Activated naive CD4-positive, alpha-beta T cell treated with anti-CD3 and anti-CD28 coated beads, Interleukin-2, amount 50 U/mL, for 24 hours (primary cell): ENCODE data around the gene AOAH.
A peak's percentile ranks its signal among the peaks of the same experiment; 100 is the strongest.
"Not testable (repeated sequence)": the region's sequence is repeated elsewhere in the genome, so short reads cannot be mapped to it uniquely, and the experiment has no call there.

Experiments
- H3K27ac Mint-ChIP-seq: one replicate; pipeline ENCODE4 v1.8.0; 2021; ENCODE audit warnings: mild to moderate bottlenecking, mixed read lengths
- H3K27me3 Mint-ChIP-seq: one replicate; pipeline ENCODE4 v1.8.0; 2021; ENCODE audit warnings: mixed read lengths
- H3K36me3 Mint-ChIP-seq: one replicate; pipeline ENCODE4 v1.8.0; 2021; ENCODE audit warnings: mixed read lengths
- H3K4me1 Mint-ChIP-seq: one replicate; pipeline ENCODE4 v1.8.0; 2021; ENCODE audit warnings: mixed read lengths
- H3K4me3 Mint-ChIP-seq: one replicate; pipeline ENCODE4 v1.8.0; 2021; ENCODE audit warnings: mild to moderate bottlenecking, mixed read lengths
- H3K9me3 Mint-ChIP-seq: one replicate; pipeline ENCODE4 v1.8.0; 2021; ENCODE audit warnings: mixed read lengths

The AOAH gene

DNA sequence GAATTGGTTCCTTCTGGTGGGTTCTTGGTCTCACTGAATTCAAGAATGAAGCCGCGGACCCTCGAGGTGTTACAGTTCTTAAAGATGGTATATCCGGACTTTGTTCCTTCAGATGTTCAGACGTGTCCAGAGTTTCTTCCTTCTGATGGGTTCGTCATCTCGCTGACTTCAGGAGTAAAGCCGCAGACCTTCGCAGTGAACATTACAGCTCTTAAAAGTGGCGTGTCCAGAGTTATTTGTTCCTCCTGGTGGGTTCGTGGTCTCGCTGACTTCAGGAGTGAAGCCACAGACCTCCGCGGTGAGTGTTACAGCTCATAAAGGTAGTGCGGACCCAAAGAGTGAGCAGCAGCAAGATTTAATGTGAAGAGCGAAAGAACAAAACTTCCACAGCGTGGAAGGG, 220.1 kb downstream of the AOAH start:
- H3K27ac Mint-ChIP-seq, H3K4me1 Mint-ChIP-seq, H3K4me3 Mint-ChIP-seq, H3K36me3 Mint-ChIP-seq, H3K27me3 Mint-ChIP-seq, H3K9me3 Mint-ChIP-seq: not testable (repeated sequence)

DNA sequence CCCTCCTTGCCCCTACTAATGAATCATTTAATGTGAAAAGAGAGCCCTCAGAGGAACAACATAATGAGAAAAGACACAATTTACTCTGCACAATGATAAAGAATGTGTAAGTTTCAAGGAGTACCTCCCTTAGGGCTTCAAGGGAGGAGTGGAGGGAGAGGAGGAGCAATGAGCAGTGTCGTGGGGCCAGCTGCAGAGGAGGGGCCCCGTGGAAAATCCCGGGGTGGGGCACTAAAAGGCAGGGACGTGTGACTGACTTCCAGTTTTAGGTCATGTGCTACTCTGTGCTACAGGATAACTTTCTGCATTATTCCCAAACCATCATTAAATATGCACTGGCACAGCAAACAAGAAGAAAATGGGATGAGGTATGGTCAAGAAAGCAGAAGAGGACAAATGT, 226.5 kb downstream of the AOAH start:
- Mint-ChIP-seq H3K9me3 (no peaks in the 10 kb centered on the region), H3K4me1 (no peaks in the 10 kb centered on the region), H3K4me3 (no peak overlapping the region), H3K27me3 (peaks cover 1% of the 10 kb centered on the region), H3K36me3 (no peaks in the 10 kb centered on the region), H3K27ac (no peak overlapping the region)

- H3K36me3 Mint-ChIP-seq, H3K27me3 Mint-ChIP-seq, H3K27ac Mint-ChIP-seq, H3K9me3 Mint-ChIP-seq, H3K4me3 Mint-ChIP-seq, H3K4me1 Mint-ChIP-seq: not testable (repeated sequence)
These were observed 227.1 kb downstream of the AOAH start for GRCh38 chr7:36497176-36497575.

DNA sequence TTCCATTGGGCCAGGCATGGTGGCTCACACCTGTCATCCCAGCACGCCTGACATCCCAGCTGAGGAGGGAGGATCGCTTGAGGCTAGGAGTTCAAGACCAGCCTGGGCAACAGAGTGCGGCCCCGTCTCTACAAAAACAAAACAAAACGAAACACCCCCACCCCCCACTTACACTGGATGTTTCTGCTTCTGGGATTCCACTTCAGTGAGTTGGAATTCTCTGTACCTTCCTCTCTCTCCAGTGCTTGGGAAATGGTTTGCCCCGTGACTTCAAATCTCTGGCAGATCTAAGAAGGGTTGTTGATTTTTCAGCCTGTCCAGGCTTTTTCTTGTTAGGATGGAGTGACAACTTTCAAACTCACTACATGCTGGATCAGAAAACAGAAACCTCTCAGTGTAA, 227.7 kb downstream of the AOAH start:
- peaks cover 1% of the 10 kb centered on the region for H3K27me3 Mint-ChIP-seq
- no peaks in the 10 kb centered on the region for H3K36me3 Mint-ChIP-seq
- H3K27ac Mint-ChIP-seq: no peak overlapping the region
- H3K9me3 Mint-ChIP-seq: no peaks in the 10 kb centered on the region
- no peak overlapping the region for H3K4me3 Mint-ChIP-seq
- H3K4me1 Mint-ChIP-seq: no peaks in the 10 kb centered on the region

GRCh38 chr7:36491317-36491716, 233.0 kb downstream of the AOAH start:
- Mint-ChIP-seq H3K4me1 (peaks cover 3% of the 10 kb centered on the region), H3K4me3 (no peak overlapping the region), H3K36me3 (no peaks in the 10 kb centered on the region), H3K27ac (no peak overlapping the region), H3K9me3 (no peaks in the 10 kb centered on the region), H3K27me3 (peaks cover 1% of the 10 kb centered on the region)

- no peaks in the 10 kb centered on the region for H3K9me3 Mint-ChIP-seq
These were observed 233.9 kb downstream of the AOAH start for GRCh38 chr7:36490419-36490830.

DNA sequence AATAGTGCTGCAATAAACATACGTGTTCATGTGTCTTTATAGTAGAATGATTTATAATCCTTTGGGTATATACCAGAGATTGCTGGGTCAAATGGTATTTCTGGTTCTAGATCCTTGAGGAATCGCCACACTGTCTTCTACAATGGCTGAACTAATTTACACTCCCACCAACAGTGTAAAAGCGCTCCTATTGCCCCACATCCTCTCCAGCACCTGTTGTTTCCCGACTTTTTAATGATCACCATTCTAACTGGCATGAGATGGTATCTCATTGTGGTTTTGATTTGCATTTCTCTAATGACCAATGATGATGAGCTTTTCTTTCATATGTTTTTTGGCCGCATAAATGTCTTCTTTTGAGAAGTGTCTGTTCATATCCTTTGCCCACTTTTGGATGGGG, 235.6 kb downstream of the AOAH start:
- not testable (repeated sequence) for H3K9me3 Mint-ChIP-seq, H3K27ac Mint-ChIP-seq, H3K4me1 Mint-ChIP-seq, H3K36me3 Mint-ChIP-seq, H3K27me3 Mint-ChIP-seq, H3K4me3 Mint-ChIP-seq

More at GRCh38 chr7:36490419-36490830, 233.9 kb downstream of the AOAH start:
- Mint-ChIP-seq H3K27me3 (peaks cover 1% of the 10 kb centered on the region), H3K4me1 (peaks cover 3% of the 10 kb centered on the region), H3K36me3 (no peaks in the 10 kb centered on the region), H3K4me3 (no peak overlapping the region), H3K27ac (no peak overlapping the region)

GRCh38 chr7:36487756-36488336, 236.4 kb downstream of the AOAH start:
- Mint-ChIP-seq H3K27ac (peak overlapping the region; percentile 63), H3K4me1 (peaks cover 3% of the 10 kb centered on the region), H3K36me3 (no peaks in the 10 kb centered on the region), H3K4me3 (no peak overlapping the region), H3K27me3 (no peaks in the 10 kb centered on the region), H3K9me3 (no peaks in the 10 kb centered on the region)

DNA sequence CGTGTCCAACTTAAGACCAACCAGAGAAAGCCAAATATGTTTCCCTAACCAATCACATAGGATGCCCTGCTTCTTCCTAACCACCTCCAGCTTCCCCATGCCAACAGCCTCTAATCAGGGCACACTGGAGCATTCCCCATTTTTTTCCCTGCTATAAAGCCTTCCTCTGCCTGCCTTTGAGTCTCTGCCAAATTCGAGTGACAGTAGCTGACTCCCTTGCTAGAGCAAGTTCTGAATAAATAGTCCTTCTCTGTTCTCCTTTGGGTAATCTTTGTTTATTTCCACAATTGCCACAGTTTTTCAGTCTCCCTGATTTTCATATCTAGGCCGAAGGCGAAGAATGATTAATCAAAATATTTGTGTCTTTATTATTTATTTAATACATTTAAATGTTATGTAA, 238.0 kb downstream of the AOAH start:
- Mint-ChIP-seq H3K4me3 (no peak overlapping the region), H3K36me3 (peaks cover 2% of the 10 kb centered on the region), H3K27me3 (no peaks in the 10 kb centered on the region), H3K27ac (no peak overlapping the region), H3K9me3 (peaks cover 2% of the 10 kb centered on the region), H3K4me1 (peaks cover 3% of the 10 kb centered on the region)

DNA sequence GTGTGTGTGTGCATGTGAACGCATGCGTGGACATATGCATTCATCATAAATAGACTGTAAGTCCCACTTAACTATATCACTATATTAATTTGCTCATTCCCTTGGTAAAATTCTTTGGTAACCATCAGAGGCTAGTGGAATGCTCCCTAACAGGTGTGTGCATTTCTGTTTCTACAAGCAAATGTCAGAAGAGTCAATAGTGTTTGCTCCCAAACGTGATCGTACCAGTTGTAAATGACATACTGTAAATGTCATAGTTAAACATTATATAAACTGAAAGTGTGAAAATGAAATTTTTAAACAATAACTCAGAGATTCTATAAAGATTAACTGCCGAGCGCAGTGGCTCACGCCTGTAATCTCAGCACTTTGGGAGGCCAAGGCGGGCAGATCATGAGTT, 240.0 kb downstream of the AOAH start:
- Mint-ChIP-seq H3K27ac (no peak overlapping the region), H3K4me3 (no peak overlapping the region), H3K4me1 (peaks cover 17% of the 10 kb centered on the region), H3K9me3 (peaks cover 16% of the 10 kb centered on the region), H3K36me3 (peaks cover 2% of the 10 kb centered on the region), H3K27me3 (no peaks in the 10 kb centered on the region)

- Mint-ChIP-seq H3K4me1 (peaks cover 17% of the 10 kb centered on the region), H3K9me3 (peaks cover 16% of the 10 kb centered on the region)
- not testable (repeated sequence) for H3K36me3 Mint-ChIP-seq, H3K27ac Mint-ChIP-seq, H3K27me3 Mint-ChIP-seq, H3K4me3 Mint-ChIP-seq
These were observed 240.4 kb downstream of the AOAH start for GRCh38 chr7:36483853-36484252.

- Mint-ChIP-seq H3K4me3 (no peak overlapping the region), H3K4me1 (peaks cover 20% of the 10 kb centered on the region), H3K9me3 (peaks cover 16% of the 10 kb centered on the region), H3K36me3 (peaks cover 2% of the 10 kb centered on the region), H3K27me3 (no peaks in the 10 kb centered on the region), H3K27ac (no peak overlapping the region)
These were observed 245.5 kb downstream of the AOAH start for GRCh38 chr7:36478745-36479144.

DNA sequence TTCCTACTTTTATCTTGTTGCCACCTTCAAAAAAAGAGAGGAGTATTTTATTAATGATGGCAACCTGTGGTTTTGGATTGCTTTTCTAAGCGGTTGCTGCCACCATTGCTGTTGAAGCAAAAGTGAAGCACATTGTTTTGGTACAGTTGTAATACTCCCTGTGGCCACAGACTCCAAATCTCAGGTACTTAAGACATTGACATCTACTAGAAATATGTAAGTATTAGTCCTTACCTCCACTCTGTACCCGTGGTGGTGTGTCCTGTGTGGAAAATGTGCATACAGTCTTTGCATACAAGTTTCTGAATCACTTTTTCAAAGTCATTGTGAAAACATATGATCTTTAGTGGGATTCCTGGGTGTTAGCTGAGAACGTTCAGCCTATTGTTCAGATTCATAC, 248.9 kb downstream of the AOAH start:
- no peak overlapping the region for H3K4me3 Mint-ChIP-seq
- no peaks in the 10 kb centered on the region for H3K36me3 Mint-ChIP-seq
- H3K27ac Mint-ChIP-seq: no peak overlapping the region
- H3K4me1 Mint-ChIP-seq: peaks cover 16% of the 10 kb centered on the region
- H3K27me3 Mint-ChIP-seq: no peaks in the 10 kb centered on the region
- H3K9me3 Mint-ChIP-seq: peaks cover 6% of the 10 kb centered on the region

- Mint-ChIP-seq H3K36me3 (no peaks in the 10 kb centered on the region), H3K4me1 (peaks cover 12% of the 10 kb centered on the region), H3K27me3 (no peaks in the 10 kb centered on the region), H3K27ac (no peak overlapping the region), H3K9me3 (peaks cover 4% of the 10 kb centered on the region), H3K4me3 (no peak overlapping the region)
These were observed 249.3 kb downstream of the AOAH start for GRCh38 chr7:36475011-36475342.

DNA sequence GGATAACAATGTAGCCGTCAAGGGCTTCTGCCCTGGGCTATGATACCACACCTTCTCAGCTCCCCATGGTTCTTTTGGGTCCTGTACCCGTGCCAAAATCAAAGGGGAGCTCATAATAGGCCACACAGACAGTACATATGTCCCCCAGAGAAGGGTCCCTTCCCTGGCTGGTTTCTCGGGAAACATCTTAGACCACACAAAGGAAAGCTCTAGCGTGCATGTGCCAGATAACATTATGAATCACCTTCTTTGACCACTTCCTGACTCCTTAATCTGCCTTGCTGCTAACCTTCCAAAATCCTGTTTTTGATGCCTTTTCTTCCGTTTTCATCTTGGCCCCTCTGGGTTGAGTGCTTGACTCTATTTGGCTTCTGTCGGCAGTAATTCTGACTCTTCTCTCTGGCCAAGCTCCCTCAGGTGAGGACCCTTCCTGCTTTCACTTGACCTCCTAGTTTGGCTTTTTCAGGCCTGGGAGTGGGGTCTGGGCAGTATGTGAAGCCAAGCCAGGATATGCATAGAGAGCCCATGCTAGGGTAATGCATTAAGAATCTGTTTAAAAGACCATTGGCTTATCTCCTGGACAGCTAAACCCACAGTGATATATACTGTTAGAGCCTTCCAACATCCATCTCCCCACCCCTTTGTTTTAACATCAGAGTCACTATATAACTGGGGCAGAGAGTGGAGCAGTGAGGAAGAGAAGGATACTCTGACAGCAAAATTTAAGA, 249.8 kb downstream of the AOAH start:
- H3K4me3 Mint-ChIP-seq: no peak overlapping the region
- H3K9me3 Mint-ChIP-seq: no peaks in the 10 kb centered on the region
- peaks cover 6% of the 10 kb centered on the region for H3K4me1 Mint-ChIP-seq
- no peaks in the 10 kb centered on the region for H3K36me3 Mint-ChIP-seq
- no peak overlapping the region for H3K27ac Mint-ChIP-seq
- no peaks in the 10 kb centered on the region for H3K27me3 Mint-ChIP-seq

GRCh38 chr7:36473454-36474282, 250.6 kb downstream of the AOAH start:
- Mint-ChIP-seq H3K9me3 (no peaks in the 10 kb centered on the region), H3K36me3 (no peaks in the 10 kb centered on the region), H3K27ac (no peak overlapping the region), H3K27me3 (no peaks in the 10 kb centered on the region), H3K4me3 (no peak overlapping the region), H3K4me1 (peaks cover 6% of the 10 kb centered on the region)
